ENCODE data around the gene PRKN. TPM values are rescaled to one million over a fixed set of nuclear protein-coding genes. Genes with fewer than 3 reads are reported as not detected.

PRKN gene
- total RNA-seq, 1 experiment from 2014 or later, result 2.0 TPM

DNA sequence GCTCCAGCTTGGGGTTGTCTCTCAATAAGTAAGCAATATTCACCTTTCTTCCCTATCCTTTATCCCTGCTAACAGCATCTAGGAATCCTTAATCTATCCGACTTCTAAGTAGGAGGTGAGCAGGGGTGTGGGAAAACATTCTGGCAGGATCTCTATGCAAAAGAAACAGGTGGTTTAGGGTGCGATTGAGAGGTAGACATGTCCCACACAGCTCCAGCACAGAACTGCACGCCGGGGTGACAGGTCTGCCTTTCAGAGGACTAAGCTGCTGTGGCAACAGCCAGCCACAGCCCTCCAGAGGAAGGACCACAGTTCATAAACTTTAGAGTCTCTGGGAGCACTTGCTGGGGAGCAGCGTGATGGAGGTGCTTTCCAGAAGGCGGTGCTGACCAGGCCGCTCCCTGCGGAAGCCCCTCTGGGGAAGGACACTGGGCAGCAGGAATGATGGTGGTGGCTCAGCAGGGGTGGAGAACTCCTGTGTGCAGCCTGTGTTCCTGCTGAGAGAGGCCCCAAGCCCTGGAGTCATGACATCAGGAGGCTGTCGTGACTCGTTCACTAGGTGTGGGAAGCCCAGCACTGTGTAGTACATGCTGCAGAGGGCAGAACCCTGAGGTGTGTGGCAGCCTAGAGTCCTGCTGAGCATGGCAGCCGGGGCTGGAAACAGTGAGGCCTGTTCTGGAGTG is 509.6 kb downstream of the PRKN start:
- no peak overlapping the region for H2AFZ ChIP-seq (ENCODE audit: low read length)
- H2BK120ac ChIP-seq (ENCODE audit: low read depth, low read length, poor library complexity, severe bottlenecking), result no peak overlapping the region
- H3K4ac ChIP-seq (ENCODE audit: low read depth, low read length), result no peak overlapping the region
- no peaks in the 10 kb centered on the region for H3K36me3 Mint-ChIP-seq (ENCODE audit: insufficient read depth in 1 of 3, low read depth in 3 of 3)
- TF ChIP-seq, protein P1, sequence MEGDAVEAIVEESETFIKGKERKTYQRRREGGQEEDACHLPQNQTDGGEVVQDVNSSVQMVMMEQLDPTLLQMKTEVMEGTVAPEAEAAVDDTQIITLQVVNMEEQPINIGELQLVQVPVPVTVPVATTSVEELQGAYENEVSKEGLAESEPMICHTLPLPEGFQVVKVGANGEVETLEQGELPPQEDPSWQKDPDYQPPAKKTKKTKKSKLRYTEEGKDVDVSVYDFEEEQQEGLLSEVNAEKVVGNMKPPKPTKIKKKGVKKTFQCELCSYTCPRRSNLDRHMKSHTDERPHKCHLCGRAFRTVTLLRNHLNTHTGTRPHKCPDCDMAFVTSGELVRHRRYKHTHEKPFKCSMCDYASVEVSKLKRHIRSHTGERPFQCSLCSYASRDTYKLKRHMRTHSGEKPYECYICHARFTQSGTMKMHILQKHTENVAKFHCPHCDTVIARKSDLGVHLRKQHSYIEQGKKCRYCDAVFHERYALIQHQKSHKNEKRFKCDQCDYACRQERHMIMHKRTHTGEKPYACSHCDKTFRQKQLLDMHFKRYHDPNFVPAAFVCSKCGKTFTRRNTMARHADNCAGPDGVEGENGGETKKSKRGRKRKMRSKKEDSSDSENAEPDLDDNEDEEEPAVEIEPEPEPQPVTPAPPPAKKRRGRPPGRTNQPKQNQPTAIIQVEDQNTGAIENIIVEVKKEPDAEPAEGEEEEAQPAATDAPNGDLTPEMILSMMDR (conservative IDR thresholded peaks at IDR 0.05), result no peak
- H4K8ac ChIP-seq (replicated peaks; ENCODE audit: insufficient read length, low read depth, low read length), result no peak overlapping the region
- no peak overlapping the region for H2BK5ac ChIP-seq (ENCODE audit: insufficient read length, low read length)
- H3K23ac ChIP-seq (ENCODE audit: insufficient read length, low read depth, low read length), result no peak overlapping the region
- no peaks in the 10 kb centered on the region for H3K79me2 ChIP-seq (ENCODE audit: insufficient read depth, low read length)
- no peaks in the 10 kb centered on the region for H3K9me3 Mint-ChIP-seq
- H3K14ac ChIP-seq (ENCODE audit: insufficient read depth, low read length), result no peak overlapping the region
- no peak overlapping the region for H4K91ac ChIP-seq (ENCODE audit: insufficient read length, low read depth, low read length)
- H3K4me3 Mint-ChIP-seq, result no peak overlapping the region
- H2AK5ac ChIP-seq (ENCODE audit: insufficient read length, low read length), result no peak overlapping the region
- no peaks in the 10 kb centered on the region for H3K4me1 ChIP-seq (ENCODE audit: insufficient read depth, low read length)
- no peak for DNase-seq
- no peak overlapping the region for H2BK15ac ChIP-seq (ENCODE audit: low read depth, low read length)
- no CpG with 5 or more reads among the region's 11 CpGs for WGBS (ENCODE audit: extremely low coverage, insufficient read length, low lambda C conversion rate)
- no peaks in the 10 kb centered on the region for H3K27me3 Mint-ChIP-seq (ENCODE audit: low read depth)
- H3T11ph ChIP-seq (ENCODE audit: low read length), result no peak overlapping the region
- H2BK20ac ChIP-seq (ENCODE audit: low read depth, low read length, poor library complexity, severe bottlenecking), result no peak overlapping the region
- H3K23me2 ChIP-seq (ENCODE audit: insufficient read length, low read depth, low read length, poor library complexity, severe bottlenecking), result no peaks in the 10 kb centered on the region
- no peak overlapping the region for H2BK12ac ChIP-seq (ENCODE audit: insufficient read length, low read depth, low read length)
- no peaks in the 10 kb centered on the region for H3K9me3 ChIP-seq (ENCODE audit: control insufficient read depth, low read depth, low read length)
- H3K27ac ChIP-seq (ENCODE audit: insufficient read length, low read depth, low read length), result no peak overlapping the region
- no peaks in the 10 kb centered on the region for H3K79me1 ChIP-seq (ENCODE audit: insufficient read depth, low read depth, low read length, poor library complexity, severe bottlenecking)
- H3K27me3 ChIP-seq (ENCODE audit: insufficient read depth, low read length), result no peaks in the 10 kb centered on the region
- H3K56ac ChIP-seq (ENCODE audit: insufficient read length, low read depth, low read length), result no peak overlapping the region
- no peak overlapping the region for H3K18ac ChIP-seq (ENCODE audit: insufficient read length, low read depth, low read length)
- no peaks in the 10 kb centered on the region for H4K20me1 ChIP-seq (ENCODE audit: control insufficient read depth, insufficient read depth, insufficient read length)
- no peak overlapping the region for H3K27ac Mint-ChIP-seq
- H3K4me2 ChIP-seq (ENCODE audit: insufficient read depth, insufficient read length, low read length), result no peak overlapping the region
- H4K5ac ChIP-seq (ENCODE audit: insufficient read length, low read depth, low read length), result no peak overlapping the region
- no peak overlapping the region for H3K9ac ChIP-seq (ENCODE audit: extremely low read depth, insufficient read length, low read length)
- 0 out of 4 replicates have a peak, but pooled peaks cover 0 to 3% of the 10 kb centered on the region in 2 experiments for H3K4me1 Mint-ChIP-seq
